K562 (cell line): ENCODE results near the gene DHX40. TPM values are rescaled to one million over a fixed set of nuclear protein-coding genes. Genes with fewer than 3 reads are reported as not detected.

Source experiments
- DPF2 ChIP-seq: fragments of 450-650 bp; IDR thresholded peaks from 2 replicates; pipeline ENCODE4 v1.6.1; 2016
- FOXJ3 ChIP-seq: sonication (generic); formaldehyde crosslinking; IDR thresholded peaks from 2 replicates; pipeline ENCODE4 v1.4.0; 2020; ENCODE audit warnings: mild to moderate bottlenecking, missing genetic modification reagents
- L3MBTL2 ChIP-seq: fragments of 450-650 bp; IDR thresholded peaks from 2 replicates; pipeline ENCODE4 v1.6.1; 2016; ENCODE audit warnings: mild to moderate bottlenecking, moderate library complexity
- MEIS2 ChIP-seq: fragments of 450-650 bp; IDR thresholded peaks from 2 replicates; pipeline ENCODE4 v1.6.1; 2014; ENCODE audit warnings: mild to moderate bottlenecking; ENCODE audit not compliant: partially characterized antibody
- MTA2 ChIP-seq: fragments of 450-650 bp; IDR thresholded peaks from 2 replicates; pipeline ENCODE4 v1.6.1; 2016; ENCODE audit warnings: low read depth
- NELFE ChIP-seq: IDR thresholded peaks from 2 replicates; pipeline ENCODE4 v1.6.1; 2011; ENCODE audit warnings: mild to moderate bottlenecking; ENCODE audit not compliant: insufficient read depth, insufficient read length
- PHTF2 ChIP-seq: fragments of 250-450 bp; sonication (Bioruptor Pico); IDR thresholded peaks from 2 replicates; pipeline ENCODE4 v1.5.0; 2021; ENCODE audit warnings: mild to moderate bottlenecking
- RAD21 ChIP-seq, 2 experiments: fragments of 250-450 bp in 1 of 2; fragments of 450-650 bp in 1 of 2; sonication (Bioruptor Pico) in 1 of 2; formaldehyde crosslinking in 1 of 2; IDR thresholded peaks in 1 of 2; conservative IDR thresholded peaks in 1 of 2; 2 replicates each; pipeline versions ENCODE4 v1.4.0 to v1.8.0; 2020 to 2022; ENCODE audit warnings: mild to moderate bottlenecking in 2 of 2, moderate library complexity in 1 of 2
- RBM17 ChIP-seq: fragments of 200-400 bp; formaldehyde crosslinking; IDR thresholded peaks from 2 replicates; pipeline ENCODE4 v1.6.1; 2017; ENCODE audit warnings: low read depth, mild to moderate bottlenecking, low read length, borderline replicate concordance
- RCOR1 ChIP-seq, 2 experiments: IDR thresholded peaks; 2 replicates each; pipeline ENCODE4 v1.6.1; 2012; ENCODE audit warnings: low read depth in 2 of 2, low read length in 2 of 2, borderline replicate concordance in 1 of 2, improper control_type of control experiment in 1 of 2
- SMC3 ChIP-seq: conservative IDR thresholded peaks from 2 replicates; pipeline ENCODE4 v1.6.1; 2011; ENCODE audit warnings: low read depth, low read length, improper control_type of control experiment; ENCODE audit not compliant: insufficient read depth
- SOX6 ChIP-seq: fragments of 450-650 bp; IDR thresholded peaks from 2 replicates; pipeline ENCODE4 v1.6.1; 2014; ENCODE audit warnings: mild to moderate bottlenecking
- polyA plus RNA-seq, 8 experiments: library from polyadenylated mRNA; depleted of rRNA in 4 of 8; stranded (reverse) in 5 of 8; unstranded in 3 of 8; fragments of >200 nt; fragmentation: Nextera tagmentation in 2 of 8; fragmentation: Illumina TruSeq in 1 of 8; extraction: Ambion mirVana in 2 of 8; extraction: Trizol in 1 of 8; gene quantifications; 2 replicates each; pipeline versions ENCODE4 v1.2.1 to v1.2.3, GENCODE V29; 2011 to 2014; ENCODE audit warnings: inconsistent platforms in 1 of 8, missing spikeins in 1 of 8
- total RNA-seq, 7 experiments: library from RNA; depleted of rRNA in 6 of 7; stranded (reverse); fragments of >200 nt in 6 of 7; fragmentation: Illumina TruSeq in 2 of 7; extraction: Trizol in 2 of 7; gene quantifications; 2 replicates each; pipeline versions ENCODE4 v1.2.1 to v1.2.3, GENCODE V29; 2011 to 2021; ENCODE audit warnings: low replicate concordance in 1 of 7
- TF ChIP-seq, protein P1 (sequence below): sonication (generic); IDR thresholded peaks from 2 replicates; pipeline ENCODE4 v1.6.1; 2016

DHX40 gene
- total and polyA plus RNA-seq, 9 of the 15 experiments (the other 6 are each of a cell fraction or from before 2014, with no cell fraction given): 7.2 to 38.6 (median 18.7) TPM

DNA sequence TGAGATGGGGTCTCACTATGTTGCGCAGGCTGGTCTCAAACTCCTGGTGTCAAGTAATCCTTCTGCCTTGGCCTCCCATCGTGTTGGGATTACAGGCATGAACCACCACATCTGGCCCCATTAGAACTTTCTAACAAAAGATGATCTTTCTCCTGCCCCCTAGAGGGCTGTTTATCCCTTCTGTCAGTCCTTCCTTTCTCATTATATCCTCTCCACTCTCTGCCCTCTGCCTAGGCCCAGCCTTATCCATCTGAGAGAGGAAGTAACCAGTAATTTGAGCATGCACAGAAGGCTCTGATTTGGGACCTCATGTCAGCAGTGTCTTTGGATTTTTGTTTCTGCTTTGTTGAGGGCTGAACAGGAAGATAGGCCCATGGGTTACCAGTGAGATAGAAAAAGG is 4.4 kb upstream of the DHX40 start (continued):
- TF ChIP-seq MEIS2 (peak; percentile 30), L3MBTL2 (peak; percentile 54; the same call in 1 of the 2 replicates), FOXJ3 (CRISPR knock-in tag) (no peak), SMC3 (0 out of 2 replicates have a peak, but pooled peaks have one; percentile 22), NELFE (no peak), PHTF2 (CRISPR knock-in tag) (no peak), DPF2 (0 out of 2 replicates have a peak, but pooled peaks have one; percentile 14), RCOR1 (IDR thresholded peaks at IDR 0.05; ENCODE audit: borderline replicate concordance in 1 of 2, low read depth in 2 of 2, low read length in 2 of 2) (peak in 1 of 2 experiments; percentile 88; a peak in 2 of 4 replicates), MTA2 (no peak), RBM17 (no peak), RAD21 (CRISPR knock-in tag; conservative IDR thresholded peaks at IDR 0.05 in 1 of 2, IDR thresholded peaks at IDR 0.05 in 1 of 2) (peak in 1 of 2 experiments; percentile 59; a peak in 3 of 4 replicates), SOX6 (no peak; the same call in 1 of the 2 replicates)
- TF ChIP-seq, protein P1, sequence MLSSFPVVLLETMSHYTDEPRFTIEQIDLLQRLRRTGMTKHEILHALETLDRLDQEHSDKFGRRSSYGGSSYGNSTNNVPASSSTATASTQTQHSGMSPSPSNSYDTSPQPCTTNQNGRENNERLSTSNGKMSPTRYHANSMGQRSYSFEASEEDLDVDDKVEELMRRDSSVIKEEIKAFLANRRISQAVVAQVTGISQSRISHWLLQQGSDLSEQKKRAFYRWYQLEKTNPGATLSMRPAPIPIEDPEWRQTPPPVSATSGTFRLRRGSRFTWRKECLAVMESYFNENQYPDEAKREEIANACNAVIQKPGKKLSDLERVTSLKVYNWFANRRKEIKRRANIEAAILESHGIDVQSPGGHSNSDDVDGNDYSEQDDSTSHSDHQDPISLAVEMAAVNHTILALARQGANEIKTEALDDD: peak; percentile 79
- TF ChIP-seq, all 486 proteins: peak for 23
